Prostate gland (tissue), 2 donors: ENCODE results near the gene EHBP1.

Experiments used
- POLR2A ChIP-seq: fragments of 450-650 bp; IDR thresholded peaks from one replicate; pipeline ENCODE4 v1.6.1; 2016; ENCODE audit warnings: antibody characterized with exemption, mild to moderate bottlenecking
- TF ChIP-seq, protein P1 (sequence below), 4 experiments: fragments of 200-600 bp in 2 of 4; fragments of 450-650 bp in 2 of 4; sonication (generic) in 2 of 4; IDR thresholded peaks; 1 replicate in 3 of 4; 2 replicates in 1 of 4; pipeline ENCODE4 v1.5.1; 2016 to 2019; ENCODE audit warnings: antibody characterized with exemption in 4 of 4, mild to moderate bottlenecking in 2 of 4, moderate library complexity in 2 of 4

DNA sequence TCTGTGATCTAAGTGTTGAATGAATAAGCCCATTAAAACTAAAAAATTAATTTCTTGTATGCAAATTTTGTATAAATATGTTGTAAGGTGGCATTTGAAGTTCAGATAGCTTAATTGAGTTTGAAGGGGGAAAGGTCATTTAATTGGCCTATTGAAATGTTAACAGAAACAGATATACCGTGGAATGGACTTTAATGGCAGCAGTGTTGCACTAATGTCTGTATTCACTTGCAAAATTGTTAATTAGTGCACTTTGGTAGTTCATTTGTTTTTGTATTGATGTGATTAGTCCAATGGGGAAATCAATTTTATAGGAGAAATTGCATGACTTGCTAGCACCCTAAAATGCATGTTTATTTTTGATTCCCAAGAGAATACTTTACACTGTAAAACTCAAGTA, 303.3 kb downstream of the EHBP1 start:
- no peak for TF ChIP-seq POLR2A
- TF ChIP-seq, protein P1, sequence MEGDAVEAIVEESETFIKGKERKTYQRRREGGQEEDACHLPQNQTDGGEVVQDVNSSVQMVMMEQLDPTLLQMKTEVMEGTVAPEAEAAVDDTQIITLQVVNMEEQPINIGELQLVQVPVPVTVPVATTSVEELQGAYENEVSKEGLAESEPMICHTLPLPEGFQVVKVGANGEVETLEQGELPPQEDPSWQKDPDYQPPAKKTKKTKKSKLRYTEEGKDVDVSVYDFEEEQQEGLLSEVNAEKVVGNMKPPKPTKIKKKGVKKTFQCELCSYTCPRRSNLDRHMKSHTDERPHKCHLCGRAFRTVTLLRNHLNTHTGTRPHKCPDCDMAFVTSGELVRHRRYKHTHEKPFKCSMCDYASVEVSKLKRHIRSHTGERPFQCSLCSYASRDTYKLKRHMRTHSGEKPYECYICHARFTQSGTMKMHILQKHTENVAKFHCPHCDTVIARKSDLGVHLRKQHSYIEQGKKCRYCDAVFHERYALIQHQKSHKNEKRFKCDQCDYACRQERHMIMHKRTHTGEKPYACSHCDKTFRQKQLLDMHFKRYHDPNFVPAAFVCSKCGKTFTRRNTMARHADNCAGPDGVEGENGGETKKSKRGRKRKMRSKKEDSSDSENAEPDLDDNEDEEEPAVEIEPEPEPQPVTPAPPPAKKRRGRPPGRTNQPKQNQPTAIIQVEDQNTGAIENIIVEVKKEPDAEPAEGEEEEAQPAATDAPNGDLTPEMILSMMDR (IDR thresholded peaks at IDR 0.05): no peak
